ENCODE results near the gene TRNT1. TPM values are rescaled to one million over a fixed set of nuclear protein-coding genes. Genes with fewer than 3 reads are reported as not detected.

Gene TRNT1
- 31.3 TPM for polyA plus RNA-seq (2013, experiment 1 of 4)
- polyA plus RNA-seq (2013, experiment 2 of 4), result 37.6 TPM
- 26.3 TPM for polyA plus RNA-seq (2013, experiment 3 of 4)
- polyA plus RNA-seq (2013, experiment 4 of 4), result 26.5 TPM

GRCh38 chr3:3126477-3127431, at the start of gene TRNT1:
TRNT1 (plus strand) TSS chr3:3126940; CDS start chr3:3129041, 2,101 bp downstream.
- Histone ChIP-seq H3K27ac (ENCODE audit: insufficient read depth, low read depth, low read length, poor library complexity, severe bottlenecking) (peak within 1 kb of the TSS; percentile 70), H3K36me3 (ENCODE audit: control insufficient read depth, insufficient read depth, low read length) (peaks cover 21% of the 10 kb centered on the region), H3K9me3 (ENCODE audit: control insufficient read depth, low read length) (no peaks in the 10 kb centered on the region), H3K27me3 (ENCODE audit: control insufficient read depth, insufficient read depth, low read length, poor library complexity, severe bottlenecking) (no peaks in the 10 kb centered on the region), H3K4me3 (ENCODE audit: insufficient read depth, low read depth, low read length) (peak within 1 kb of the TSS; percentile 88), H3K4me1 (ENCODE audit: control insufficient read depth, insufficient read depth, low read length) (no peaks in the 10 kb centered on the region)
- WGBS, 2 experiments, result 2% methylated on average over 100 of the region's 100 CpGs

GRCh38 chr3:3080309-3080708, 46.4 kb upstream of the TRNT1 start:
- no peaks in the 10 kb centered on the region for H3K9me3 ChIP-seq (ENCODE audit: control insufficient read depth, low read length)
- no peaks in the 10 kb centered on the region for H3K27me3 ChIP-seq (ENCODE audit: control insufficient read depth, insufficient read depth, low read length, poor library complexity, severe bottlenecking)
- no peaks in the 10 kb centered on the region for H3K36me3 ChIP-seq (ENCODE audit: control insufficient read depth, insufficient read depth, low read length)
- no peak overlapping the region for H3K4me3 ChIP-seq (ENCODE audit: insufficient read depth, low read depth, low read length)
- H3K27ac ChIP-seq (ENCODE audit: insufficient read depth, low read depth, low read length, poor library complexity, severe bottlenecking), result no peak overlapping the region
- 34% methylated on average over 4 to 5 of the region's 5 CpGs for WGBS, 2 experiments
- peaks cover 7% of the 10 kb centered on the region for H3K4me1 ChIP-seq (ENCODE audit: control insufficient read depth, insufficient read depth, low read length)

GRCh38 chr3:3081381-3082233, 45.1 kb upstream of the TRNT1 start:
- H3K9me3 ChIP-seq (ENCODE audit: control insufficient read depth, low read length), result no peaks in the 10 kb centered on the region
- H3K27me3 ChIP-seq (ENCODE audit: control insufficient read depth, insufficient read depth, low read length, poor library complexity, severe bottlenecking), result no peaks in the 10 kb centered on the region
- no peaks in the 10 kb centered on the region for H3K36me3 ChIP-seq (ENCODE audit: control insufficient read depth, insufficient read depth, low read length)
- WGBS, 2 experiments, result 93 to 95% methylated on average over 7 to 9 of the region's 9 CpGs
- no peak overlapping the region for H3K4me3 ChIP-seq (ENCODE audit: insufficient read depth, low read depth, low read length)
- H3K27ac ChIP-seq (ENCODE audit: insufficient read depth, low read depth, low read length, poor library complexity, severe bottlenecking), result no peak overlapping the region
- H3K4me1 ChIP-seq (ENCODE audit: control insufficient read depth, insufficient read depth, low read length), result peaks cover 7% of the 10 kb centered on the region

GRCh38 chr3:3082234-3082924, 44.4 kb upstream of the TRNT1 start:
- Histone ChIP-seq H3K27ac (ENCODE audit: insufficient read depth, low read depth, low read length, poor library complexity, severe bottlenecking) (no peak overlapping the region), H3K4me1 (ENCODE audit: control insufficient read depth, insufficient read depth, low read length) (peaks cover 7% of the 10 kb centered on the region), H3K36me3 (ENCODE audit: control insufficient read depth, insufficient read depth, low read length) (no peaks in the 10 kb centered on the region), H3K4me3 (ENCODE audit: insufficient read depth, low read depth, low read length) (no peak overlapping the region), H3K9me3 (ENCODE audit: control insufficient read depth, low read length) (no peaks in the 10 kb centered on the region), H3K27me3 (ENCODE audit: control insufficient read depth, insufficient read depth, low read length, poor library complexity, severe bottlenecking) (no peaks in the 10 kb centered on the region)
- 79 to 85% methylated on average over 2 of the region's 2 CpGs for WGBS, 2 experiments

- Histone ChIP-seq H3K36me3 (ENCODE audit: control insufficient read depth, insufficient read depth, low read length) (no peaks in the 10 kb centered on the region), H3K4me1 (ENCODE audit: control insufficient read depth, insufficient read depth, low read length) (peaks cover 7% of the 10 kb centered on the region), H3K27me3 (ENCODE audit: control insufficient read depth, insufficient read depth, low read length, poor library complexity, severe bottlenecking) (no peaks in the 10 kb centered on the region), H3K27ac (ENCODE audit: insufficient read depth, low read depth, low read length, poor library complexity, severe bottlenecking) (no peak overlapping the region), H3K9me3 (ENCODE audit: control insufficient read depth, low read length) (no peaks in the 10 kb centered on the region), H3K4me3 (ENCODE audit: insufficient read depth, low read depth, low read length) (no peak overlapping the region)
- 92 to 94% methylated on average over 3 of the region's 3 CpGs for WGBS, 2 experiments
These were observed 41.9 kb upstream of the TRNT1 start for GRCh38 chr3:3084890-3085289.

GRCh38 chr3:3085782-3086181, 41.0 kb upstream of the TRNT1 start:
- H3K36me3 ChIP-seq (ENCODE audit: control insufficient read depth, insufficient read depth, low read length), result no peaks in the 10 kb centered on the region
- H3K4me3 ChIP-seq (ENCODE audit: insufficient read depth, low read depth, low read length), result no peak overlapping the region
- H3K27me3 ChIP-seq (ENCODE audit: control insufficient read depth, insufficient read depth, low read length, poor library complexity, severe bottlenecking), result no peaks in the 10 kb centered on the region
- 94% methylated on average over 6 of the region's 6 CpGs for WGBS, 2 experiments
- H3K9me3 ChIP-seq (ENCODE audit: control insufficient read depth, low read length), result no peaks in the 10 kb centered on the region
- no peaks in the 10 kb centered on the region for H3K4me1 ChIP-seq (ENCODE audit: control insufficient read depth, insufficient read depth, low read length)
- no peak overlapping the region for H3K27ac ChIP-seq (ENCODE audit: insufficient read depth, low read depth, low read length, poor library complexity, severe bottlenecking)

GRCh38 chr3:3086239-3086638, 40.5 kb upstream of the TRNT1 start:
- Histone ChIP-seq H3K27me3 (ENCODE audit: control insufficient read depth, insufficient read depth, low read length, poor library complexity, severe bottlenecking) (no peaks in the 10 kb centered on the region), H3K4me3 (ENCODE audit: insufficient read depth, low read depth, low read length) (no peak overlapping the region), H3K9me3 (ENCODE audit: control insufficient read depth, low read length) (no peaks in the 10 kb centered on the region), H3K4me1 (ENCODE audit: control insufficient read depth, insufficient read depth, low read length) (no peaks in the 10 kb centered on the region), H3K27ac (ENCODE audit: insufficient read depth, low read depth, low read length, poor library complexity, severe bottlenecking) (no peak overlapping the region), H3K36me3 (ENCODE audit: control insufficient read depth, insufficient read depth, low read length) (no peaks in the 10 kb centered on the region)
- WGBS, 2 experiments, result 90 to 92% methylated on average over 6 of the region's 6 CpGs

GRCh38 chr3:3087279-3087678, 39.5 kb upstream of the TRNT1 start:
- no peaks in the 10 kb centered on the region for H3K9me3 ChIP-seq (ENCODE audit: control insufficient read depth, low read length)
- H3K27ac ChIP-seq (ENCODE audit: insufficient read depth, low read depth, low read length, poor library complexity, severe bottlenecking), result no peak overlapping the region
- no peaks in the 10 kb centered on the region for H3K4me1 ChIP-seq (ENCODE audit: control insufficient read depth, insufficient read depth, low read length)
- no peaks in the 10 kb centered on the region for H3K27me3 ChIP-seq (ENCODE audit: control insufficient read depth, insufficient read depth, low read length, poor library complexity, severe bottlenecking)
- H3K4me3 ChIP-seq (ENCODE audit: insufficient read depth, low read depth, low read length), result no peak overlapping the region
- no peaks in the 10 kb centered on the region for H3K36me3 ChIP-seq (ENCODE audit: control insufficient read depth, insufficient read depth, low read length)

DNA sequence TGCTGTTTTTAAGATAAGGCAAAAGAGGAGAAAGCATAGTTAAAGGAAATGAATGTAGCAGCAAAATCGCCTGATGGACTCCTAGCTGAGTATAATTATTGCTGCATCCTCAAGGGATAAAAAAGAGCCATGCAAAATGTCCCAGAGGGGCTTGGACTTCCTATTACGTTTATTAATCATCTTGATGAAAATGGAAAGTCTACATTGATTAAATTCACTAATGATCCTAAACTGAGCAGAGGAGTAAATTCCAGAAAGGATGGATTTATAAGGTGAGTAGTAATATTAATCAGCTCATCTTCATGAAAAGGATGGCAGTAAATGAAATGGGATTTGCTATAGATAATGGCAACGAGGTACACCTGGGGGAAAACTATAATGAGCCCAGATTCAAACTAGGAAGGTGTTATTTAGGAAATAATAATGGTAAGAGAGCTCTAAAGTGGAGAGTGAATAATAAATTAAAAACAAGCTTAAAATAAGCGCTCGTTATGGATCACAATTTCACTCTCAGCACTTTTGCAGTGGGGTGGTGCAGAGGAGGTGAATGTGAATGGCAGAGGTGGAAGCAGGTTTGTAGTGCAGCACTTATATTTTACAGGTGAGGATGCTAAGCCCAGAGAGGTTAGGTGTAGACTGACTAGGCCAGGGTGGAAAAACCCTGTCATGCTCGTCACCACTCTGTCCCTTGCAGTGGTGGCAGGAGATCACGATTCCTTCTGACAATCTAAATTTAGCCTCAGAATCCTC, 38.8 kb upstream of the TRNT1 start:
- H3K9me3 ChIP-seq (ENCODE audit: control insufficient read depth, low read length), result no peaks in the 10 kb centered on the region
- H3K36me3 ChIP-seq (ENCODE audit: control insufficient read depth, insufficient read depth, low read length), result no peaks in the 10 kb centered on the region
- 93 to 95% methylated on average over 7 of the region's 7 CpGs for WGBS, 2 experiments
- no peak overlapping the region for H3K27ac ChIP-seq (ENCODE audit: insufficient read depth, low read depth, low read length, poor library complexity, severe bottlenecking)
- no peak overlapping the region for H3K4me3 ChIP-seq (ENCODE audit: insufficient read depth, low read depth, low read length)
- H3K4me1 ChIP-seq (ENCODE audit: control insufficient read depth, insufficient read depth, low read length), result no peaks in the 10 kb centered on the region
- H3K27me3 ChIP-seq (ENCODE audit: control insufficient read depth, insufficient read depth, low read length, poor library complexity, severe bottlenecking), result no peaks in the 10 kb centered on the region

Data from ectodermal cell (in vitro differentiated cells).